SK-N-MC (cell line): ENCODE results near the gene NISCH.

Experiments
- EZH2 ChIP-seq: fragments of 200-600 bp; sonication (generic); IDR thresholded peaks from one replicate; pipeline ENCODE4 v1.6.1; 2017; ENCODE audit warnings: antibody characterized with exemption
- FOXP2 ChIP-seq: optimal IDR thresholded peaks from 2 replicates; pipeline ENCODE3; 2011; ENCODE audit warnings: mild to moderate bottlenecking, moderate library complexity; ENCODE audit not compliant: insufficient read depth; ENCODE audit errors: extremely low read length, control extremely low read depth
- POLR2AphosphoS5 ChIP-seq: IDR thresholded peaks from 2 replicates; pipeline ENCODE4 v1.6.1; 2012; ENCODE audit warnings: mild to moderate bottlenecking, low read depth, low read length, borderline replicate concordance

- no peak for TF ChIP-seq POLR2AphosphoS5
- no peak for TF ChIP-seq EZH2
- TF ChIP-seq FOXP2: no peak
Observed at GRCh38 chr3:52487050-52487787, 31.8 kb downstream of the NISCH start.
